Prostate gland (tissue), 2 donors: Measurements from ENCODE around the gene UMODL1. TPM values are rescaled to one million over a fixed set of nuclear protein-coding genes. Genes with fewer than 3 reads are reported as not detected.

Experiments used
- DNase-seq: peaks from one replicate; pipeline ENCODE4 v3.0.0-alpha.2; 2019; ENCODE audit warnings: low spot score
- H3K27ac ChIP-seq, 2 donors: fragments of 200-600 bp; sonication (generic); 2 replicates each; pipeline ENCODE4 v1.5.1; 2017 to 2019
- H3K27me3 ChIP-seq: fragments of 200-600 bp; sonication (generic); replicated peaks from 2 replicates; pipeline ENCODE4 v1.5.1; 2019; ENCODE audit not compliant: insufficient read depth
- H3K36me3 ChIP-seq, 2 donors: fragments of 200-600 bp; sonication (generic); 1 replicate in 1 of 2; 2 replicates in 1 of 2; pipeline versions ENCODE4 v1.5.1 to v1.8.1; 2017 to 2019
- H3K4me1 ChIP-seq: fragments of 200-600 bp; sonication (generic); replicated peaks from 2 replicates; pipeline ENCODE4 v1.5.1; 2019
- H3K4me3 ChIP-seq, 2 donors: fragments of 200-600 bp; sonication (generic); 2 replicates each; pipeline ENCODE4 v1.5.1; 2017 to 2019
- H3K9me3 ChIP-seq: fragments of 200-600 bp; sonication (generic); 2 replicates; pipeline ENCODE4 v1.5.1; 2017
- POLR2A ChIP-seq: fragments of 450-650 bp; IDR thresholded peaks from one replicate; pipeline ENCODE4 v1.6.1; 2016; ENCODE audit warnings: antibody characterized with exemption, mild to moderate bottlenecking
- POLR2AphosphoS5 ChIP-seq: sonication (generic); formaldehyde crosslinking; IDR thresholded peaks from one replicate; pipeline ENCODE4 v1.6.1; 2017; ENCODE audit warnings: antibody characterized with exemption
- WGBS: methylation state at CpG from one replicate; pipeline ENCODE4 v1.1.5; 2018; 5-methylcytosine and 5-hydroxymethylcytosine counted together
- intact Hi-C: fragments of 100-400 bp; cut with DNase I; formaldehyde crosslinking; loops from one replicate; pipeline ENCODE4 v1.14.2; 2022
- total RNA-seq, 2 donors: library from RNA; depleted of rRNA; stranded (reverse); fragments of >200 nt; gene quantifications; one replicate each; pipeline ENCODE4 v1.1.0, GENCODE V29; 2016
- TF ChIP-seq, protein P1 (sequence below), 4 experiments: fragments of 200-600 bp in 2 of 4; fragments of 450-650 bp in 2 of 4; sonication (generic) in 2 of 4; IDR thresholded peaks; 1 replicate in 3 of 4; 2 replicates in 1 of 4; pipeline ENCODE4 v1.5.1; 2016 to 2019; ENCODE audit warnings: antibody characterized with exemption in 4 of 4, mild to moderate bottlenecking in 2 of 4, moderate library complexity in 2 of 4

UMODL1 gene
- total RNA-seq, 2 donors from 2014 or later: 0.14 to 0.57 TPM

DNA sequence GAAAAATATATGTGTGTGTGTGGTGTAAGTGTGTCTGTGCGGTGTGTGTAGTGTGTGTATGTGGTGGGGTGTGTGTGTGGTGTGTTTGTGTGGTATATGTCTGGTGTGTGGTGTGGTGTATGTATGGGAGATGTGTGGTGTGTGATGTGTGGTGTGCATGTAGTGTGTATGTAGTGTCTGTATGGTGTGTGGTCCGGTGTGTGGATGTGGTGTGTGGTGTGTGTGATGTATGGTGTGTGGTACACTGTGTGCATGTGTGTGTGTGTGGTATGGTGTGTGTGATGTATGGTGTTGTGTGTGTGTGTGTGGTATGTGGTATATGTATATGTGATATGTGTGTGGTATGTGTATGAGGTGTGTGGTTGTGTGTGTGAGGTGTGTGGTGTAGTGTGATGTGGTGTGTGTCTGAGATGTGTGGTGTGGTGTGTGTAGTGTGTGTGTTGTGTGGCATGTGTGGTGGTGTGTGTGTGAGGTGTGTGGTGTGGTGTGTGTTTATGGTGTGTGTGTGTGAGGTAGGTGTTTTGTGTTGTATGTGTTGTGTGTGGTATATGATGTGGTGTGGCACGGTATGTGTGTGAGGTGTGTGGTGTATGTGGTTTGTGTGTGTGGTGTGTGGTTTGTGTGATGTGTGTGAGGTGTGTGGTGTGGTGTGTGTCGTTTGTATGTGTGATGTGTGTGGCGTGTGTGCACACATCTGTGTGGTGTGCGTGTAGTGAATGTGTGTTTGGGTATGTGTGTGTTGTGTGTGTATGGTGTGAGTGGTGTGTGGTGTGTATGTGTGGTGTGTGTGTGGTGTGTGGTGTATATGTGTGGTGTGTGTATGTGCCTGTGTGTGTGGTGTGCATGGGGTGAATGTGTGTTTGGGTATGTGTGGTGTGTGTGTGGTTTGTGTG, 112.5 kb downstream of the UMODL1 start:
- Histone ChIP-seq H3K36me3 (no peaks in the 10 kb centered on the region), H3K4me1 (no peaks in the 10 kb centered on the region), H3K27me3 (no peaks in the 10 kb centered on the region), H3K4me3 (no peak overlapping the region), H3K27ac (no peak overlapping the region), H3K9me3 (no peaks in the 10 kb centered on the region)
- TF ChIP-seq POLR2AphosphoS5 (no peak), POLR2A (no peak)
- TF ChIP-seq, protein P1, sequence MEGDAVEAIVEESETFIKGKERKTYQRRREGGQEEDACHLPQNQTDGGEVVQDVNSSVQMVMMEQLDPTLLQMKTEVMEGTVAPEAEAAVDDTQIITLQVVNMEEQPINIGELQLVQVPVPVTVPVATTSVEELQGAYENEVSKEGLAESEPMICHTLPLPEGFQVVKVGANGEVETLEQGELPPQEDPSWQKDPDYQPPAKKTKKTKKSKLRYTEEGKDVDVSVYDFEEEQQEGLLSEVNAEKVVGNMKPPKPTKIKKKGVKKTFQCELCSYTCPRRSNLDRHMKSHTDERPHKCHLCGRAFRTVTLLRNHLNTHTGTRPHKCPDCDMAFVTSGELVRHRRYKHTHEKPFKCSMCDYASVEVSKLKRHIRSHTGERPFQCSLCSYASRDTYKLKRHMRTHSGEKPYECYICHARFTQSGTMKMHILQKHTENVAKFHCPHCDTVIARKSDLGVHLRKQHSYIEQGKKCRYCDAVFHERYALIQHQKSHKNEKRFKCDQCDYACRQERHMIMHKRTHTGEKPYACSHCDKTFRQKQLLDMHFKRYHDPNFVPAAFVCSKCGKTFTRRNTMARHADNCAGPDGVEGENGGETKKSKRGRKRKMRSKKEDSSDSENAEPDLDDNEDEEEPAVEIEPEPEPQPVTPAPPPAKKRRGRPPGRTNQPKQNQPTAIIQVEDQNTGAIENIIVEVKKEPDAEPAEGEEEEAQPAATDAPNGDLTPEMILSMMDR (IDR thresholded peaks at IDR 0.05): no peak
- no peak for DNase-seq
- intact Hi-C loops: no loop called here
- WGBS: 97% methylated on average over 6 of the region's 6 CpGs

DNA sequence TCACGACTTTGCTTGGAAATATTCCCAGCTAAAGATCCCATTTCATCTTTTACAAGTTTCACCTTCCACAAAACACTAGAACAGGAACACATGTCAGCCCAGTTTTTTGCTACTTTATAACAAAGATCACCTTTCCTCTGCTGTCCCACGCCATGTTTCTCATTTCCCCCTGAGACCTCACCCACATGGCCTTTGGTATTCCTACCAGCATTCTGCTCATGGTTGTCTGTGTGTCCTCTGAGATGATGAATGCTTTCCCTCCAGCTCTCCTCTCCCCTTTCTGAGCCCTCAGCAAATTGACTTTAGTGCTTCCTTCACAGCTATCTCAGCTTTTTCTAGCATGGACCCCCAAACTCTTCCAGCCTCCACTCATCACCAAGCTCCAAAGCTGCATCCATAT, 115.5 kb downstream of the UMODL1 start:
- DNase-seq: no peak
- no peak overlapping the region for H3K27ac ChIP-seq
- no peaks in the 10 kb centered on the region for H3K36me3 ChIP-seq
- no peaks in the 10 kb centered on the region for H3K4me1 ChIP-seq
- H3K9me3 ChIP-seq: no peaks in the 10 kb centered on the region
- WGBS: 18% methylated on average over 2 of the region's 2 CpGs
- TF ChIP-seq POLR2AphosphoS5: peak; percentile 33
- TF ChIP-seq, protein P1 (IDR thresholded peaks at IDR 0.05): no peak
- TF ChIP-seq POLR2A: no peak
- H3K27me3 ChIP-seq: no peaks in the 10 kb centered on the region
- no peak overlapping the region for H3K4me3 ChIP-seq
- intact Hi-C loops: no loop called here

DNA sequence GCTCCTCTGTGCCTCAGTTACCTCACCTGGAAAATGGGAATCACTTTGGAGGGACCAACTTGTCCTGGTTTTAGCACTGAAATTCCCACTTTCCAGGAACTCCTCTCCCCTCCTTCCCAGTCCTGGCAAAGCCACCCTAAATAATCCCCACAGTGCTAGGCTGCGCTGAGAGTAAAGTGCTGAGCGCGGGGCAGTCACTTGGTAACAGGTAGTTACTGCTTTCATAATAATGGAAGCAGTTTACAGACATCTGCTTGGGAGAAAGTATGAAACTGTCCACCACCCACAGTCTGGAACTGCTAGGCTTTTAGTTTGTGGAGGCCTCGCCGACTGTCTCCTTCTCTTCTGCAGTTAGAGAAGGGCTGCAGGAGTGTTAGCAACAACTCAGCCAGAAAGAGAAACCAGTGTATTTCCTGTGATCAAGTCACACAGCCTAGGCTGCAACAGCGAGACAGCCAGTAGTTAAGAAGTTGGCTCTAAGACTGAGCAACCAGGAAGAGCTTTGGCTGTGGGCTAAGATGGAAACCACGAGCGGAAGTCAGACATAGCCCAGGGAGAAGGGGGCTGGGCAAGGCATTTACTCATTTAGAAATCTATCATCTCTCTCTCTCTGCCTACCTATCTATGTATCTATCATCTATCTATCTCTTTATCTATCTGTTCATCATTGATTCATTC, 117.0 kb downstream of the UMODL1 start:
- no peak for DNase-seq
- no peak overlapping the region for H3K27ac ChIP-seq
- no peaks in the 10 kb centered on the region for H3K9me3 ChIP-seq
- H3K4me1 ChIP-seq: no peaks in the 10 kb centered on the region
- 83% methylated on average over 8 of the region's 8 CpGs for WGBS
- H3K27me3 ChIP-seq: no peaks in the 10 kb centered on the region
- no peaks in the 10 kb centered on the region for H3K36me3 ChIP-seq
- intact Hi-C loops: no loop called here
- TF ChIP-seq POLR2AphosphoS5 (no peak), POLR2A (no peak)
- TF ChIP-seq, protein P1 (IDR thresholded peaks at IDR 0.05): no peak
- no peak overlapping the region for H3K4me3 ChIP-seq

DNA sequence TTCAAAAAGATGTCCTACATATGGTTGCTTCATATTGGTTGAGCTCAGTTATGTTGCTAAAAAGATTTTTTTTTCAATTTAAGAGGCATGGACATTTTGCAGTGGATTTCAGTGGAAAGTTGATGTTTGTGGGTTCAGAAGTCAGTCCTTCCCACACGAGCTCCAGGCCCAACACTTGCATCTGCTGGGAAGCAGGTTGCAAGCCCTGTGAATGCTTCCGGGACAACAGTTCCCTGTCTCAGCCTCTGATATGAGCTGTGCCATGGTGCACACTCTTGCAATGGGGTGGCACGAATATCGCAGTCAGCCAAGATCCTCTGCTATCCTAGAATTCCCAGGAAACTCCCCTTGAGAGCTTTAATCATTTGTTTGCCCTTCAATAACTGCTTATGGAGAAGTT, 117.5 kb downstream of the UMODL1 start:
- DNase-seq: no peak
- Histone ChIP-seq H3K4me1 (no peaks in the 10 kb centered on the region), H3K36me3 (no peaks in the 10 kb centered on the region), H3K27ac (no peak overlapping the region), H3K27me3 (no peaks in the 10 kb centered on the region), H3K9me3 (no peaks in the 10 kb centered on the region), H3K4me3 (no peak overlapping the region)
- TF ChIP-seq, protein P1 (IDR thresholded peaks at IDR 0.05): no peak
- TF ChIP-seq POLR2AphosphoS5: no peak
- no peak for TF ChIP-seq POLR2A
- 89% methylated on average over 4 of the region's 4 CpGs for WGBS
- intact Hi-C loops: no loop called here
